IPS-NIHi7 (cell line): ENCODE measurements around the gene CMTM4.
"Not testable (repeated sequence)": the region's sequence is repeated elsewhere in the genome, so short reads cannot be mapped to it uniquely, and the experiment has no call there.

ENCODE experiments used
- DNase-seq: peaks from one replicate; pipeline ENCODE4 v3.0.0; 2012; ENCODE audit warnings: mixed read lengths; ENCODE audit errors: extremely low spot score

Gene CMTM4

DNA sequence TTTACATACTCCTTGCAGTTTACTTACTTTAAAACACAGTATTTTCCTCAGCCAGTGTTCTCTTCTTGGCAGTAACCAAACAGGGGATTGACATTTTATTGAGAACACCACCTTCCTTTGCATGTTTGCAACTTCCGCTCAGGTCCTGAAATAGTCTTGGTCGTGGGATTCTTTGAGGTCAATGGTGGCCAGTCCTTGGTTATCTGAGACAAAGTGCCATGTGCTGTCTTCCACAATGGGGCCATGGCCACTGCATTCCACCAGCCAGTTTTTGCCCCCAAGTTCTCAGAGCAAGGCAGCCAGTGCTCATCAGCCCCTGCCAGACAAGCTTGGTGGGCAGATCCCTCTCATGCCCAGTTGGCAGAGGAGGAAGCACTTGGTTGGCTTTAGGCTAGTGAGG lies 22.9 kb downstream of the CMTM4 start:
- no peak for DNase-seq

DNA sequence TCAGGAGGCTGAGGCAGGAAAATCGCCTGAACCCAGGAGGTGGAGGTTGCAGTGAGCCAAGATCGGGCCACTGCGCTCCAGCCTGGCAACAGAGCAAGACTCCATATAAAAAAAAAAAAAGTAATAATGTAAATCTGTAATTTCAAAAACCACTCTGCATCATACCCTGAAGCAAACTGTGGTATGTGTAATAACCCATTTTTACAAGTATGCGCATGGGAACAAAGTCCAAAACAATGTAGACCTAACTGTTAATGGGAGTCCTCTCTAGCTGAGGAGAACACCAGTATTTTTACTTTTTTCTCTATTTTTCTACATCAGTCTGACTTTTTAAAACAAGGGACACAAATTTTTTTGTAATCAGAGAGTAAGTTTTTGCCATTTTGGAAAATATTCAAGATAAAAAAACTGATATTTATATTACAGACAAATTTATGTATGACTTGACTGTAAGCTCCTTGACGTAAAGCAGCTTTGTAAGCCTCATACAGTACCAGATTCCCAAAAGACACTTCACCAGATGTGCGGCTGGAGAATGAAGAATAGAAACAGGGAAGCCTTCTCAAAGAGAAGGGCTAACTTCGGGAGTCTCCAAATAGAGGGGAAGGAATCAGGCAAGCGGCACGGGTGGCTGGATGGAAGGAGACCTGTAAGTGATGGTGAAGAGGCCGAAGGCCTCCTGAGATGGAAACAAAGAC lies 25.7 kb downstream of the CMTM4 start:
- DNase-seq: no peak

DNA sequence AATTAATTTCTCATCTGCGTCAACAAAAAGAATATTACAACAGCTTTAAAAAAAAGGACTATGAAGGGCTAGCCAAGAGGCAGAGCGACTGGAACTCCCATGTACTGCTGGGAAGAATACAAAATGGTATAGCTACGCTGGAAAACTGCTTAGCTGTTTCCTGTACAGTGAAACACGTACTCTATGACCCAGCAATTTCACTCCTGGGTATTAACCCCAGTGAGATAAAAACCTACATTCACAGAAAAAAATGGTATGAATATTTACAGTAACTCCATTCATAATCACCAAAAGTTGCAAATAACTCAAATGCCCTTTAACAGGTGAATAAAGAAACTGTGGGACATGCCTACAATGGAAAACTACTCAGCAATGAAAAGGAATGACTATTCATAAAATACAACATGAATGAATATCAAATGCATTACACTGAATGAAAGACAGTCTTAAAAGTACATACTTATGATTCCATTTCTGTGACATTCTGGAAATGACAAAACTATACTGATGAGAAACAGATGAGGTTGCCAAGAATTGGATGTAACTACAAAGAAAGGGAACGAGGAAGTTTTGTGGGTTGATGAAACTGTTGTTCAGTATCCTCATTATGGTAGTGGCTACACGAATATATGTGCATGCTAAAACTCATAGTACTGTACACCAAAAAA lies 27.6 kb downstream of the CMTM4 start:
- DNase-seq: no peak

DNA sequence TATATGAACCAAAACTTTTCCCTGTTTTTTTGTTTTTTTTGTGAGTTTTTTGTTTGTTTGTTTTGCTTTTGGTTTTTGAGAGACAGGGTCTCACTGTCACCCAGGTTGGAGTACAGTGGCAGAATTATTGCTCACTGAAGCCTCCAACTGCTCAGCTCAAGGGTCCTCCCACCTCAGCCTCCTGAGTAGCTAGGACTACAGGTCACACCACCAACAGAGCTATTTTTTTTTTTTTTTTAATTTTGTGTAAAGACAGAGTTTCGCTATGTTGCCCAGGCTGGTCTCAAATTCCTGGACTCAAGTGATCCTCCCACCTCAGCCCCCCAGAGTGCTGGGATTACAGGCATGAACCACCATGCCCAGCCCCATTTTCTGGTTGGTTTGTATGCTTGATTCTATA lies 28.6 kb downstream of the CMTM4 start:
- no peak for DNase-seq

DNA sequence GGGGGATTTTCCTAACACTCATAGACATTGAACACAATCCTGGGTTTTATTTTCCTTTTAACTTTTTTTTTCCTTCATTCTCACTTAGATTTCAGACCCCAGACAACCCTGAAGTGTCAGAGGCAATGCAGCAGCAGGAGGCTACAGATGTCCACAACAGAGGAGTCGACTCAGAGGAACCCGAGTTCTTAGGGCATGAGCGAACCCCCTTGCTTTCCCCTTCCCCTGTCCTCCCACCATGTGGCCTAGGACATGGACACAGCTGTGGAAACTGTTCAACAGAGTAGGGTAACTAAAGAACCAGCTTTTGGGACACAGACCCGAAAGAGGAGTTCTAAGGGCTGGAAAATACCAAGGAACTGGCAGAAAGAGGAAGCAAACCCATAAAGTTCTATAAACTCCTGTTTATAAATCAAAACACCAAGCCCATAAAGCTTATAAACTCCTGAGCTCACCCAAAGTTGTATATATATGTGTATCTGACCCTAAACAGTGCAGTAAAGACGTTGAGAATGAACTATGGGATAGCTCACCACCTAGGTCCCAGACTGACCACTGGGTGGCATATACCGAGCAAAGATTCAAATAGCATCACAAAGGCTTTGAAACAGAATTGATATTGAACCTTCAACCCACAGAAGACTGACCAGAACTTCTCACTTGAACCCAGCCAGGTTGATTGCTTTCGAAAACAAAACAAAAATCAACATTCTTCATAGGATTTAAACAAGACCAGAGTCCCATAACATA lies 33.9 kb downstream of the CMTM4 start:
- peak; percentile 35 for DNase-seq

- not testable (repeated sequence) for DNase-seq
Measured at GRCh38 chr16:66661671-66662346, 34.7 kb downstream of the CMTM4 start.

DNA sequence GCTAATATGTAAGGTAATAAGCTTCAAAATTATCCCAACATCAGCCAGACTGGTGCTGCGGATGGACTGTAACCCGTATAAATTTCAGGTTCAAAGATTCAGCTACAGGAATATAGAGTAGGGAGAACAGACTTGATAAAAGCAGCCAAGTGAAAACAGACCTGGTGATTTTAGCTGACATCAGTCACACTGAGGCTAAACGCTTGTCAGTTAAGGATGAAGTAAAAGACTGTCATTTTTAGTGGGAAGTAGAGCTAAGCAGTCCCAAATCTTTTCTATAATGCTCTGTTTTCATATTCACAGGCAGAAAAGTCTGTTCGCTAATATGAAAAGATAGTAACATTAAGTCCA lies 35.4 kb downstream of the CMTM4 start:
- no peak for DNase-seq

DNA sequence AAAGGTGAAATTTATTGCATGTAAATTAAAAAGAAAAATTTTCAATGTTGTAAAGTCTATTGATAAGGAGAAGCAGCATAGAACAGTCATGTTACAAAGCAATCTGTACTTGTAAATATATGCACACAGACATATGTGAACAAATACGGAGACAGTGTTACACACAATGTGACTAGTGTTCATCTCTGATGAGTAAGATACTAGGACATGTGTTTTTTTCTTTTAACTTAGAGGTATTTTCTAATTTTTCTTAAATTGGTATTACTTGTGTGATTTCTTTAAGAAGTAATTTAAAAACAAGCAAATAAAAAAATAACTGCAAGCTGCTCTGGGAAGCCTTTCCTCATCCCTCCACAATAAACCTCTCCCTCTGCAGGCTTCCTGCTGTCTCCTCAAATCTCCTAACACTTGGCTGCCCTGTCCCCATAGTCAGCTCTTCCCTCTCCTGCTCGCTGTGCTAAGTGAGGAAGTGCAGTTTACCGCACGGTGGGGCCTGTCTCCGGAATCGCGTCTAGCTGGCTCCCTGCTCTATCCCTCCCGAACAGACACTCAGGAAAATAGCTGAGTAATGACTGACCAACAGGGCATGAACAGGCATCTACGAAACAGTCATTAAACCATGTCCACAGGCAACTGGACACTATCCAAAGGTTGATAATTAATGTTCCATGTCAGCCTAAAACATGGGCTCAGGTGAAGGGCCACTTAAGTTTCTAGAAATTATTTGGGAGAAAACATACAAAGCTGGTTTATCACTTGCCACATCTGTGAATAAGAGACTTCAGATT lies 35.9 kb downstream of the CMTM4 start:
- peak; percentile 61 for DNase-seq

GRCh38 chr16:66658860-66659190 lies 37.7 kb downstream of the CMTM4 start:
- no peak for DNase-seq

GRCh38 chr16:66658143-66658859 lies 38.2 kb downstream of the CMTM4 start:
- DNase-seq: no peak

- DNase-seq: no peak
Measured at GRCh38 chr16:66656547-66656946, 40.0 kb downstream of the CMTM4 start.

DNA sequence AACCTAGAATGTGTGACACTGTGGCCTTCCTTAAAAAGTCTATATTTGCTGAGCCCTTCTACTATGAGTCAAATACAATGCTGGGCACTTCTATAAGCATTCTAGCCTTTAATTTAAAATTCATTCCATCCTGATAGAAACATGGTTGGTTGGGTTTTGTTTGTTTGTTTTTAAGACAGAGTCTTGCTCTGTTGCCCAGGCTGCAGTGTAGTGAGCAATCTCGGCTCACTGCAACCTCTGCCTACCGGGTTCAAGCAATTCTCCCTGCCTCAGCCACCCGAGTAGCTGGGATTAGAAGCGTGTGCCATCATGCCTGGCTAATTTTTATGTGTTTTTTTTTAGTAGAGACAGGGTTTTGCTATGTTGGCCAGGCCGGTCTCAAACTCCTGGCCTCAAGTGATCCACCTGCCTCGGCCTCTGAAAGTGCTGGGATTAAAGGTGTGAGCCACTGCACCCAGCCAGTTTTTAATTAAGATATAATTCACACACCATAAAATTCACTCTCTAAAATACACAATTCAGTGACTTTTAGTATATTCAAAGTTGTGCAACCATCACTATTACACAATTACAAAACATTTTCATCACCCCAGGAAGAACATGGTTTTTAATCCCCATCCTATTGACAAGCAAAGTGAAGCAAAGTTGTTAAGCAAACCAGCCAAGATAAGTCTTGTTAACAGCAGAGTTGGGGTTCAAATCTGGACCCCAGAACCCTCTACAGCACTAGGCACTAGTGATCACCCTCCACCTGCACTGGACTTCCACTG lies 42.8 kb downstream of the CMTM4 start:
- no peak for DNase-seq

- DNase-seq: no peak
Measured at GRCh38 chr16:66652661-66653360, 43.7 kb downstream of the CMTM4 start.

GRCh38 chr16:66651965-66652364 lies 44.6 kb downstream of the CMTM4 start:
- no peak for DNase-seq

- DNase-seq: no peak
Measured at GRCh38 chr16:66651474-66651765, 45.1 kb downstream of the CMTM4 start.

- peak; percentile 91 for DNase-seq
Measured at GRCh38 chr16:66650707-66651473, 45.7 kb downstream of the CMTM4 start.

DNA sequence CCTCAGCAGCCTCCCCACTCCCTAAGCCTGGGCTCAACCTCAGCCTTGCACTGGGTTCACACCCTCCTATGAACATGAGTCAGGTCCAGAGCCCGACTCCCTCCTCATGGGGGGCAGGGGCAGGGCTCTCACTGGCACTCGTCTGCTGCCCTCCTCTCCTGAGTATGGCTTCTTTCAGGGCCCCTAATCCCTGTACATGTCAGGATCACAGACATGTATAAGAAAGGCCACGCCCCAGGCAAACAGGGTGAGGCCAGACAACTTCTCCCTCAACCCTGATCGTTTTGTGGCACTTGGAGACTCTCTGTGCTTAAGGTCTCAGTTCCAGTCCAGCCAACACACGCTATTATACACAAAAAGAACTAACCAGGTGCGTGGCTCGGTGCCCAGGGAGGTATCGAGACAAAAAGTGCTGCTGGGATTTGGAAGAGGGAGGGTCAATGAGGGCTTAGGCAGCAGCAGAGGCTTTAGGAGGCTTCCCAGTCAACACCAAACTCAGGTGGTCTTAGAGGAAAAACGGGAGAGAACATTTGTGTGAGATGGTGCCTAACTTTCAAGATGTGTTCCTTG lies 46.8 kb downstream of the CMTM4 start:
- no peak for DNase-seq

DNA sequence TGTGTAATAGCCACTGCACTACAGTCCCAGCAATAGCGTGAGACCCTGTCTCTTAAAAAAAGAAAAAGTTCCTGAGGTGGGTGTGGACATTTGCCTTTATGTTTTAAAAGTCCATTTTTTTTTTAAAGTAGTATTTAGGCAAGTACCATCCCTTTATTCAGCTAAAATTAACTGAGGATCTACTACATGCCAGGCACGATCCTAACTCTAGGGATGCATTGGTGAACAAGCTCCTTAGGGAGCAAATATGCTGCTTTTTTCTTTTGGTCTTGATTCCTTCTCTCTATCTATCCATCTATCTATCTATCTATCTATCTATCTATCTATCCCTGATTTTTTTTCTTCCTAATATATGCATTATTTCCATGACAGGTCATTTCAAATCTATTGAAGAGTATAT lies 47.4 kb downstream of the CMTM4 start:
- no peak for DNase-seq

DNA sequence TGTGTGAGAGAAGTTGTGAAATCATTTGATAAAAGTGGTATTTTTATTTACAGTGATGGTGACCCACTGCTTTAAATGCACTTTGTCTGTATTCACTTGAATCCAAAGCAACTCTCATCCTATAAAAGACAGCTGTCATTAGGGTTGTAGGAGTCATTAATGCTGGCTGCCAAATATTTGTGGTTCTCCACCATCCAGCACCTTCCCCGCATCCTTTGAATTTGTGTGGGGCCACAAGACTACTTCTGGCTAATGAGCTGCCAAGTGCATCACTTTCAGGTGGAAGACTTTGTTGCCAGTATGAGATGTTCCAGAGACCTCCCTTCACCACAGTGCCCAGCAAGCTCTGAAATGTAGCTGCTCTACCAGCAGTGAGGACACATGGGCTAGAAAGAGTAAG lies 48.7 kb downstream of the CMTM4 start:
- DNase-seq: no peak
